Head of caudate nucleus (tissue), 42 donors: ENCODE measurements around the gene TMEM151A.
A peak's percentile ranks its signal among the peaks of the same experiment; 100 is the strongest.
"Not testable (repeated sequence)": the region's sequence is repeated elsewhere in the genome, so short reads cannot be mapped to it uniquely, and the experiment has no call there.

ENCODE experiments used
- DNase-seq, 42 donors: peaks; one replicate each; pipeline versions ENCODE4 v3.0.0 to v3.0.0-alpha.2; 2020 to 2021; ENCODE audit warnings: mixed read lengths in 7 of 42
- intact Hi-C: fragments of 100-400 bp; cut with DNase I; formaldehyde crosslinking; loops from one replicate; pipeline ENCODE4 v1.15.0; 2022

TMEM151A gene

DNA sequence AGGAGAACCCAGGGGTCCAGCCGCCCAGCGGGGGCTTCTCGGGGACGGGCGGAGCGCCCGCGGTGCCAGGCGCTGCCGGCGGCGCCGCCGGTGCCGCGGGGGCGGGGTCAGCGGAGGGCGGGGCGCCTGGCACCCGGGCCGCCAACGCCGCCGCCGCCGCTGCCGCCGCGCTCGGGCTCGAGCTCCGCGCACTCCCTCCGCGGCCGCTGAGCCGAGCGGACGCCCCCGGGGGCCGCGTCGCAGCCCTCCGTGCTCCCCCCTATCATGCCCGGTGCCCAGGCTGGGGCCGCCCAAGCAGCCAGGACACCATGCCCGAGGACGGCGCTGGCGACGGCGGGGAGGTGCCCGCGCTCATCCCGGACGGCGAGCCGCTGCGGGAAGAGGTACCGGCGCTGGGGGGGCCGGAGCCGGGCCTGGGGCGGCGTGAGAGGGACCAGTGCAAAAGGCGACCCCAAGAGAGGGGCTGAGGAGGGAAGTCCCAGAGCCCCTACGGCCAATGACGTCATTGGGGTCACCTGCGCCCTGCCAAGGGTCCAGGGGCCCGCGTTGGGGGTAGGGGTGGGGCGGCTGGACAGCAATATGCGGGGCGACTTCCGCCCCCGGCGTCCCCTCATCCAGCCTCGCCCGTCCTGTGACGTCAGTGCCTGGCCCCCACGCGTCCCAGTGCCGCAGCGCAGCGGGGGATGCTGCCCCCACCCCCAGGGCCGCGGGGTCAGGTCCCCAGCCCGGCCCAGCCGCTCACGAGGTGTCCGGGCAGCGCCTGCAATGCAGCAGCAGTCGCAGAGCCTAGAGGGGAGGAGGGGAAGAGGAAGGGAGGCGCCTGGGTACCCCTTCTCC is at the start of gene TMEM151A:
TMEM151A (plus strand) TSS at position 189 of the 837 bp plus-strand sequence; CDS start at position 309, 120 bp downstream.
- DNase-seq = peak in 31 of 42 donors; percentile 42 to 81 (median 67)
- intact Hi-C loops = no loop called here

- intact Hi-C loops = no loop called here
- no peak for DNase-seq
These were observed 49.5 kb upstream of the TMEM151A start for GRCh38 chr11:66242095-66242765.

DNA sequence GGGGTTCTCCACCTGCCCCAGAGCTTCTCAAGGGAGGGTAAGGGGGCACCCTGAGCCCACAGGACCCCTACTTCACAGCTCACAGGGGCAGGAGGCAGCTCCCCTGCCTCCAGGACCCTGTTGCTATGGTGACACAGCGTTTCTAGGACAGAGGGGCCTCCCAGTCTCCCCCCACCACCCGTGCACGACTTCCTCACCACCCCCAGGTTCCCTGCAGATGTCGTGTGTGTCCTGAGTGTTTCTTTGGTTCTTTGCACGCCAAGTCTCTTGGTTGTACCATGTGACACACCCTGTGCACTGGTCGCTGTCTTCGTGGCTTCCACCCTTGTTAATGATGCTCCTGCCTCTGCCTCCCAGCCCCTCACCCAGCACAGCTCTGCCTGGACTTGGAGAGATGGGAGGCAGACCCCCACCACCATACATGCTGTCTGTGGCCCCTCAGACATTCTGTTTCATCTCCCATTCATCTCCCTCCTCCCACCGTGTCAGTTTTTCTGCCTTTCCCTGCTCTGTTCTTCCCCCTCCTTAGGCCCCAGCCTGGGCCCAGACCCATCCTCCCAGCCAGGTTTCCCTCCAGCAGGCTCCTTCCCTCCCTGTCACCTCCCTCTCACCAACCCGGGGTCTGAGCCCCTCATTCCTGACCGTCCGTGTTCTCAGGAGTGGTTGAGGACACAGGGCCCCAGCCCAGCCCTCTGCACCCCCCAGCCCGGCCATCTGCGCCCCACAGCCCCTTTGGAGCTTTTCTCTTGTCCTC is 47.7 kb upstream of the TMEM151A start:
- no peak for DNase-seq

DNA sequence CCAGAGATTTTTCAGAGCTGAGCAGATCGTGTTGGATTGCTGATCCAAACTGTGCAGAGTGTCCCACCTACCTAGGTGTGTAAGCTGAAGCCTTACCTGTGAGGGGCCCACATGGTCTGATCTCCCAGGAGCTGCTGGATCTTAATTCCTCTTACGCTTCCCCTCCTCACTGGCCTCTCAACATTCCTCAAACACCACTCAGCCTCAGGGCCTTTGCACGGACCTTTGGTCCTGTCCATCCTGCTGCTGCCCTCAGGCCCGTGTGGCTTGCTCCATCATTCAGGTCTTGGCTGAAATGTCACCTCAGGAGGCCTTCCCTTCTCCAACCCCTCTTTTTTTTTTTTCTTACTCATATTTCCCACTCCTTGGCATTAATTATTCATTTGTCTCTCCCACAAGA is 44.4 kb upstream of the TMEM151A start:
- no peak for DNase-seq
- intact Hi-C loops = no loop called here

More for the DNA sequence above, 47.7 kb upstream of the TMEM151A start:
- intact Hi-C loops = no loop called here

GRCh38 chr11:66247801-66248200 is 43.9 kb upstream of the TMEM151A start:
- no peak for DNase-seq
- intact Hi-C loops = no loop called here

DNA sequence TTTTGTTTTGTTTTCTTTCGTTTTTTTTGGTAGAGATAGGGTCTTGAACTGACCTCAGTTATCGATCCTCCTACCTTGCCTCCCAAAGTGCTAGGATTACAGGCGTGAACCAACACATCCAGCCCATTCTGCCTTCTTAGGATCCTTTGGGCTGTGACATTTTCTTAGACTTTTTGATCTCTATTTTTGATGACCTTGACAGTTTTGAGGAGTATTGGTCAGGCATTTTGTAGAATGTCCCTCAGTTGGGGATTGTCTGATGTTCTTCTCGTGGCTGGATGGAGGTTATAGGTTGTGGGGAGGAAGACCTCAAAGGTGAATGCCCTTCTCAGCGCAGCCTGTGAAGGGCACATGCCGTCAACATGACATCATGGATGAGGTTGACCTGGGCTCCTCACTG is 42.8 kb upstream of the TMEM151A start:
- intact Hi-C loops = no loop called here
- no peak for DNase-seq

GRCh38 chr11:66251809-66252208 is 39.9 kb upstream of the TMEM151A start:
- intact Hi-C loops = no loop called here
- no peak for DNase-seq

GRCh38 chr11:66253081-66253480 is 38.6 kb upstream of the TMEM151A start:
- DNase-seq, intact Hi-C loops: not testable (repeated sequence)

- intact Hi-C loops = no loop called here
- DNase-seq = no peak
These were observed 33.2 kb upstream of the TMEM151A start for GRCh38 chr11:66258473-66258893.

- DNase-seq = no peak
- intact Hi-C loops = no loop called here
These were observed 32.5 kb upstream of the TMEM151A start for GRCh38 chr11:66259225-66259624.

GRCh38 chr11:66259956-66260355 is 31.7 kb upstream of the TMEM151A start:
- no peak for DNase-seq
- intact Hi-C loops = no loop called here

- DNase-seq = no peak
- intact Hi-C loops = no loop called here
These were observed 30.1 kb upstream of the TMEM151A start for GRCh38 chr11:66261578-66261977.

DNA sequence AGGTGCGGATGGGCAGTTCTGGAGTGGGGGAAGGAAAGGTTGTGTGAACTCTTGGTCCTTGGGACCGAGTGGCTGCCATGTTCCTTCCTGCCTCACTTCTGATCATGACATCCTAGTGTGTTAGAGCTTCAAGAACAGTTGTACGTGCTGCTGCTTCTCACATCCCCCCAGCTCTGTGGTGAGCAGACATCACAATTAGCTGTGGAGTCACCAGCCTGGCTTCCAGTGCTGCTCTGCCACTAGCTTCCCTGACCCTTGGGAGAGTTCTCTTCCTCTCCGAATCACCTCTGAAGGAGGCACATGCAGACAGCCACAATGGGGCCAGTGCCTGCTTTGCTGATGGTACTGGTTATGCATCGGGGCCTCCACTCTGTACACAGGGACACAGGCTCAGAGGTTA is 29.5 kb upstream of the TMEM151A start:
- intact Hi-C loops = no loop called here
- no peak for DNase-seq

DNA sequence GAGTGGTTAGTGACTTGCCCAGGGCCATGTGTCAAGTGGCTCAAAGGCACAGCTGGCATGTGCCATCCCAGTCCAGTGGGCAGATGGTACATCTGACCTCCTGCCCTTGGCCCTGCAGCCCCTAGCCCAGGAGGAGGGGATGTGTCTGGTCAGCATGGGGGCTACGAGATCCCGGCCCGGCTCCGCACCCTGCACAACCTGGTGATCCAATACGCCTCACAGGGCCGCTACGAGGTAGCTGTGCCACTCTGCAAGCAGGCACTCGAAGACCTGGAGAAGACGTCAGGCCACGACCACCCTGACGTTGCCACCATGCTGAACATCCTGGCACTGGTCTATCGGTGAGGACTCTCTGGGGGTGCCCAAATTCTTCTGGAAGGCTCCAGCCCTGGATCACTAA is 29.0 kb upstream of the TMEM151A start:
- DNase-seq = no peak
- intact Hi-C loops = no loop called here

- no peak for DNase-seq
- intact Hi-C loops = no loop called here
These were observed 28.5 kb upstream of the TMEM151A start for GRCh38 chr11:66263231-66263630.

- DNase-seq = no peak
- intact Hi-C loops = no loop called here
These were observed 27.9 kb upstream of the TMEM151A start for GRCh38 chr11:66263785-66264184.

DNA sequence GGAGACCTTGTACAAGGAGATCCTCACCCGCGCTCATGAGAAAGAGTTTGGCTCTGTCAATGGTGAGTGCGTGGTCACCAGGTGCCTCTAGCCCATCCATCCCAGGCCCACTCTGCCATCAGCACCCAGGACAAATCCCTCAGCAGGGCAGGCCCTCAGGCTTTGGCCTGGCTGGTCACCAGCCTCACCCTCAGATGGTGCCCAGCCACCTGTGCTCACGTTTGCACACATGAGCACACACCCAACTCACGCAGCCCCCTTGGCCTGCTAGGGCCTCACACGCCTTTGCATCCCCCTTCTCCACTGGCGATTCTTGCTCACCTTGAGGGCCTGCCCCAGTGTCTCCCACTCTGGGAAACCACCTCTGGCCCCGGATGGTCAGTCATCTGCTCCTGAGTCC is 27.3 kb upstream of the TMEM151A start:
- DNase-seq = no peak
- intact Hi-C loops = no loop called here

GRCh38 chr11:66264914-66265313 is 26.8 kb upstream of the TMEM151A start:
- intact Hi-C loops = no loop called here
- DNase-seq = peak in 1 of 42 donors; percentile 27

DNA sequence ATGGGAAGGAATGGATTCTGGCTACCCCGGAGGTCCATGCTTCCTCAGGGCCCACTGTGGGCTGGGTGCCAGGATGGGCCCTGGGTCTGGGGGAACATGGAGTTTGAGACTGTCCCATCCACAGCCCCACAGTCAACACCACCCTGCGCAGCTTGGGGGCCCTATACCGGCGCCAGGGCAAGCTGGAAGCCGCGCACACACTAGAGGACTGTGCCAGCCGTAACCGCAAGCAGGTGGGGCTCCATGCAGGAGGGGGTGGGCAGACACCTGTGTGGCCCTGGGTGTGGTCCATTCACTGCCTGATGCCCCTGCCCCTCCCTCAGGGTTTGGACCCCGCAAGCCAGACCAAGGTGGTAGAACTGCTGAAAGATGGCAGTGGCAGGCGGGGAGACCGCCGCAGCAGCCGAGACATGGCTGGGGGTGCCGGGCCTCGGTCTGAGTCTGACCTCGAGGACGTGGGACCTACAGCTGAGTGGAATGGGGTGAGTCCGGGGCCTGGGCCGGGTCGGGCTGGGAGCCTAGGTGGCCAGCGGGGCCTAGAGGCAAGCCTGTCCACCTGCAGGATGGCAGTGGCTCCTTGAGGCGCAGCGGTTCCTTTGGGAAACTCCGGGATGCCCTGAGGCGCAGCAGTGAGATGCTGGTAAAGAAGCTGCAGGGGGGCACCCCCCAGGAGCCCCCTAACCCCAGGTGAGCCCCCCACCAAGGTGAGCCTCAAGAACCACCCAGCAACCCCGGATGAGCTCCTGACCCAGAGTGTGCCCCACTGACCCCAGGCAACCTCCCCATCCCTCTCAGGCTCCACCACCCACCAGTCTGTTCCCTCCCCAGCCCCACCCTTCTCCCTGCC is 25.9 kb upstream of the TMEM151A start:
- intact Hi-C loops = no loop called here
- DNase-seq = no peak
